IPS-NIHi11 (cell line): ENCODE results near the gene NCS1.

Source experiments
- DNase-seq: peaks from one replicate; pipeline ENCODE4 v3.0.0; 2012; ENCODE audit warnings: mixed read lengths, low spot score

Gene NCS1

GRCh38 chr9:130195638-130196037 is 23.4 kb downstream of the NCS1 start:
- no peak for DNase-seq

GRCh38 chr9:130196643-130197042 is 24.4 kb downstream of the NCS1 start:
- DNase-seq: no peak

- no peak for DNase-seq
These were observed 25.2 kb downstream of the NCS1 start for GRCh38 chr9:130197386-130197785.

- no peak for DNase-seq
These were observed 25.7 kb downstream of the NCS1 start for GRCh38 chr9:130197888-130198287.

- DNase-seq: no peak
These were observed 26.4 kb downstream of the NCS1 start for GRCh38 chr9:130198501-130199179.

- DNase-seq: no peak
These were observed 27.4 kb downstream of the NCS1 start for GRCh38 chr9:130199605-130200004.

GRCh38 chr9:130200038-130200849 is 28.0 kb downstream of the NCS1 start:
- DNase-seq: no peak

GRCh38 chr9:130201399-130201873 is 29.2 kb downstream of the NCS1 start:
- no peak for DNase-seq

GRCh38 chr9:130201974-130202373 is 29.8 kb downstream of the NCS1 start:
- no peak for DNase-seq

- DNase-seq: no peak
These were observed 32.1 kb downstream of the NCS1 start for GRCh38 chr9:130204341-130204740.

- no peak for DNase-seq
These were observed 32.8 kb downstream of the NCS1 start for GRCh38 chr9:130204959-130205358.

GRCh38 chr9:130205912-130206311 is 33.7 kb downstream of the NCS1 start:
- no peak for DNase-seq

- DNase-seq: no peak
These were observed 34.4 kb downstream of the NCS1 start for GRCh38 chr9:130206579-130206978.

GRCh38 chr9:130207241-130207992 is 35.2 kb downstream of the NCS1 start:
- DNase-seq: no peak

- DNase-seq: no peak
These were observed 36.6 kb downstream of the NCS1 start for GRCh38 chr9:130208600-130209347.

GRCh38 chr9:130209422-130209821 is 37.2 kb downstream of the NCS1 start:
- DNase-seq: no peak

GRCh38 chr9:130211548-130212226 is 39.5 kb downstream of the NCS1 start:
- DNase-seq: no peak

GRCh38 chr9:130212543-130213297 is 40.5 kb downstream of the NCS1 start:
- no peak for DNase-seq

GRCh38 chr9:130213911-130214761 is 41.9 kb downstream of the NCS1 start:
- peak; percentile 64 for DNase-seq
